Measurements from ENCODE around the gene GPBP1L1.
"Not testable (repeated sequence)": the region's sequence is repeated elsewhere in the genome, so short reads cannot be mapped to it uniquely, and the experiment has no call there.

Gene GPBP1L1, protein sequence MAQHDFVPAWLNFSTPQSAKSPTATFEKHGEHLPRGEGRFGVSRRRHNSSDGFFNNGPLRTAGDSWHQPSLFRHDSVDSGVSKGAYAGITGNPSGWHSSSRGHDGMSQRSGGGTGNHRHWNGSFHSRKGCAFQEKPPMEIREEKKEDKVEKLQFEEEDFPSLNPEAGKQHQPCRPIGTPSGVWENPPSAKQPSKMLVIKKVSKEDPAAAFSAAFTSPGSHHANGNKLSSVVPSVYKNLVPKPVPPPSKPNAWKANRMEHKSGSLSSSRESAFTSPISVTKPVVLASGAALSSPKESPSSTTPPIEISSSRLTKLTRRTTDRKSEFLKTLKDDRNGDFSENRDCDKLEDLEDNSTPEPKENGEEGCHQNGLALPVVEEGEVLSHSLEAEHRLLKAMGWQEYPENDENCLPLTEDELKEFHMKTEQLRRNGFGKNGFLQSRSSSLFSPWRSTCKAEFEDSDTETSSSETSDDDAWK

GRCh38 chr1:45686288-45687013, at the start of gene GPBP1L1:
TSS of gene GPBP1L1 (minus strand) at chr1:45686533. CDS start at chr1:45659087, 27,446 bp downstream.
- DNase-seq (ENCODE audit: low read depth, low spot score): peak; percentile 95

GRCh38 chr1:45730780-45731319, 44.5 kb upstream of the GPBP1L1 start:
- no peak for DNase-seq (ENCODE audit: low read depth, low spot score)

GRCh38 chr1:45730075-45730779, 43.9 kb upstream of the GPBP1L1 start:
- no peak for DNase-seq (ENCODE audit: low read depth, low spot score)

- not testable (repeated sequence) for DNase-seq (ENCODE audit: low read depth, low spot score)
Observed at GRCh38 chr1:45726007-45726406, 39.7 kb upstream of the GPBP1L1 start.

- no peak for DNase-seq (ENCODE audit: low read depth, low spot score)
Observed at GRCh38 chr1:45723248-45723930, 37.1 kb upstream of the GPBP1L1 start.

DNA sequence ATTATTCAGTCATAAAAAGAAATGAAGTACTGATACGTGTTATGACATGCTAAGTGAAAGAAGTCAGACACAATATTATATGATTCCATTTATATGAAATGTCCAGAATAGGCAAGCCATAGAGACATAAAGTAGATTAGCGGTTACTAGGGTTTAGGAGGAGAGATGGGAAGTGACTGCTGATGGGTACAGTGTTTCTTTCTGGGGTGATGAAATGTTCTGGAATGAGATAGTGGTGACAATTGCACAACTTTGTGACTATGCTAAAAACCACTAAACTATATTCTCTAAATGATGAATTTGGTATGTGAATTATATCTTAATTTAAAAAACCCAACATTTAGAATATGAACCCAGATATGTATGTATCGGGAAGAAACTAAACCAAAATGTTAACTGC, 36.5 kb upstream of the GPBP1L1 start:
- DNase-seq (ENCODE audit: low read depth, low spot score): no peak

DNA sequence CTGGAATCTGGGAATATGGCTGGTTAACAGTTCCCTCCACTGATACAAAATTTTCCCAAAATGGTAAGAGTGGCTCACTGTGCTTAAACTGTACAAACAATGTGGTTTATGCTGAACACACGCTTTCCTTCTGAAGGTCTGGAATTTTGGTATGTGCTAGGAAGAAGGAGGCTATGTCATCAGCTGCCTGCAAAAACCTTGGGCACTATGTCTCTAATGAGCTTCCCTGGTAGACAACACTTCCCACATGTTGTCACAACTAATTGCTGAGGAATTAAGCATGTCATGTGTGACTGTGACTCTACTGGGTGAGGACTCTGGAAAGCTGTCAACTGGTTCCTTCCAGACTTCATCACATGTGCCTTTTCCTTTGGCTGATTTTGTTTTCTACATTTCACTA, 34.9 kb upstream of the GPBP1L1 start:
- no peak for DNase-seq (ENCODE audit: low read depth, low spot score)

DNA sequence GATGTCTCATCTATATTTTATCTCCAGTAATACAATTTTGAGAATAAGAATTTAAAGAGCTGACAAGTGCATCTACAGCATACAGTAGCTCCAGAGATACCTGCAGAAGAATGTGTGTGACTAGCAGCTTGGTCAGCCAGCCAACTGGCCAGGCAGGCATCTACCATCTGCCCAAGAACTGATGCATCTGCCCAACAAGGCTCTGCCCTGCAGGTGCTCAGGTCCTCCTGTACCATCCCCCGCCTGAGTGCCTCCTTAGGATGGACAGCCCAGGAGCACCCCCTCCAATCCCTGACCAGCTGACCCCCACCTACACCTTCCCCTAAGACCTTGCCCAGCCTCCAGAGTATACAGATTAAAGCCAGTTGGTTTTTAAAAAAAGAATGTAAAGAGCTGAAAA, 32.0 kb upstream of the GPBP1L1 start:
- DNase-seq (ENCODE audit: low read depth, low spot score): no peak

GRCh38 chr1:45717386-45717785, 31.1 kb upstream of the GPBP1L1 start:
- DNase-seq (ENCODE audit: low read depth, low spot score): not testable (repeated sequence)

GRCh38 chr1:45716700-45717099, 30.4 kb upstream of the GPBP1L1 start:
- no peak for DNase-seq (ENCODE audit: low read depth, low spot score)

- no peak for DNase-seq (ENCODE audit: low read depth, low spot score)
Observed at GRCh38 chr1:45713711-45714110, 27.4 kb upstream of the GPBP1L1 start.

GRCh38 chr1:45704637-45705036, 18.3 kb upstream of the GPBP1L1 start:
- DNase-seq (ENCODE audit: low read depth, low spot score): no peak

- DNase-seq (ENCODE audit: low read depth, low spot score): no peak
Observed at GRCh38 chr1:45694823-45695222, 8.5 kb upstream of the GPBP1L1 start.

GRCh38 chr1:45693811-45694210, 7.5 kb upstream of the GPBP1L1 start:
- not testable (repeated sequence) for DNase-seq (ENCODE audit: low read depth, low spot score)

DNA sequence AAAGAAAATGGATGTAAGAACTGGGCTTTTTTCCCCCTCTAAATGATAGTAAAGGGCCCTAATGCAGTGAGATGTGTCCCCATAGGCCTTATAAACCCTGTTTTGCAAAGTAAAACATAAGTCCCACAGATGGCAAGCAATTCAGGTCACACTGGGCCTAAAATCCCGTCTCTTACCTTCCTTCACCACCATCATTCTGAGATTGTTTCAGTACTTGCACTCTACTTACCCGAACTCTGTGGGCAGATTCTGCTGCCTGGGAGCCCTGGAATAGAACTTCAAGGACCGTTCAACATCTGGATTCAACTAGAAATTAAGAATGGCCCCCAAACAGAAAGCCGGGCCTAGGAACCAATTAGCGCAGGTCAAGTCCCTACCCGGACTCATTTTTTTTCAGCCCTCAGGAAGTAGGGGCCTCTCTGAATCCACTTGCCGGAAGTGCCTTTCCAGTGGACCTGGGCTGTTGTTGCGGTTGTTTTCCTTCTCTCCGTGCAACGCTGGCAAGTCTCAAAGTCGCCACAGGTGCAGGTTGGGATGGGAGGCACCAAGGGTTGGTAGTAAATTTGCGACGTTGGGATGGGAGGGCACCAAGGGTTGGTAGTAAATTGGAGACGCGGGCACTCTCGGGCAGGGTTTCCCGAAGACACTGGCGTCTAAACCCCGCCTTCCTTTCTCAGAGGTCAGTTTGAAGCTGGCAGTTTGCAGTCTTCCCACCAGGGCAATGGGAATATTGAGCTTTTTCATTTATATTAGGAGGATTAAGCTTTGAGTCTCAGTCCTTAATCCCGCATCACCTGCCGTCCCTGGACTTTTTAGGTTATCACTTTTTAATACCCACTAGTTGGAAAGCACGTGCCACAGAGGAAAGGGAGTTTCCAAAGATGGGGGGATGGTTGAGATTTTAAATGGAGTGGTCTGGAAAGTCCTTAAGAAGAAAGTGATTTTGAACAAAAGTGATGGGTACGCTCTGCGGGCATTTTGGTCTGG, 1.7 kb upstream of the GPBP1L1 start, which contains the start of gene TMEM69:
TSS of gene TMEM69 (plus strand) at position 428 of the 987 bp plus-strand sequence. CDS start 2,888 bp downstream, outside the sequence.
- peak; percentile 47 for DNase-seq (ENCODE audit: low read depth, low spot score)

- peak; percentile 94 for DNase-seq (ENCODE audit: low read depth, low spot score)
Observed at GRCh38 chr1:45687014-45687753, 851 bp upstream of the GPBP1L1 start.

DNA sequence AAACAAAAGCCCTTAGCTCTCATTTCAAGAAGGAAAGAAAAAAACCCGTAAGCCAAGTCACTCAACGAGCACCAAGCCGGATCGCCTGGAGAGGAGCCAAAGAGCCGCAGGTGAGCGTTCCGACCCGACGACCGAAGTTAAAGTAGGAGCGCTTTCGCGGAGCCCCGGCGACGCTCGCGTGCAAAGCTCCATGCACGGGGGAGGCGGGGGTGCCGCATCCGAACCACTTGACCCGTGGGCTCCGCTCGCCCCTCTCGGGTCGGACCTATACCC, 382 bp downstream of the GPBP1L1 start:
- peak; percentile 44 for DNase-seq (ENCODE audit: low read depth, low spot score)

DNA sequence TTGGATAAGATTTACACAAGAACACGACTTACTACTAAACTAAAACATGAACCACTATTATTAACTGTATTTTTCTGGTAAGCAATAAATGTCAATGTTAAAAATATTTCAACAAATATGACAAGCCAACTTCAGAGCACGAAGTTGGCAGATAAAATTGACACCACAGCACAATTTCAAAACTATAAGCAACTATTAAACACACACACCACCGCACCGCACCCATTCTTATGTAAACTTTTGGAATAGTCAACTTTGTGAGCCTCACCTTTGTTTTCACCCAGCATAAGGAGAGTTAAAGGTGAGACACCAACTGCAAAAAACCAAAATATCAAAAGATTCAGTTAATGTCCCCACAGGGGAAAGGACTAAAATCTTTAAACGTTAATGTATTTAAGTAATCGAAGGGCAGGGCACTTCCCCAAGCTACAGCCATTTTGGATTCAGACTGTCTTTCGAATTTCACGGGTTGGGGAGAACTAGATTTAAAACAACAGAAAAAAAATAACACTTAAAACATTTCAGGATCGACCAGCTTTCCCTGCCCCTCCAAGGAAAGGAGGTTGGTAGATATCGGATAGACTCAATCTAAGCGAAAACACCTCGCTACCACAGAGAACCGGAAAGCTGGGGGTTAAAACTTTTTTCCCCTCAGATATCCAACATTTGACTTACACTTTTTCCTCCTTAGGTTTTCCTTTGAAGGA, 872 bp downstream of the GPBP1L1 start:
- no peak for DNase-seq (ENCODE audit: low read depth, low spot score)

DNA sequence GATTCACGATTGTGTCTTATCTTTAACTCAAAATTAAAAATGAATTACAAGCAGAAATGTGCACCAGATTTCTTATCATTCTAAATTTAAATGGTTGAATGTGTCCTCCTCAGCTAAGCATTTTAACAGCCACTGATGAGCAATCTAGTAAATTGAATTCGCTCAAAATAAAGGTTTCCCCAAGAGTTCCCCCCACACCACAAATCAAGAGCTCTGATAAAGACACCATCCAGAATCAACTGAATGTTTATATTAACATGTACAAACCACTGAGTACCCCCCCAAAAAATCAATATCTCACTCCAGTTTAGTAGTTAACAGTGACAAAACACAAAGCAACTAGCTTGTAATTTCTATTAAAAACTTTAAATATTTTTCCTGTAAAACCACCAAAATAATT, 1.9 kb downstream of the GPBP1L1 start:
- no peak for DNase-seq (ENCODE audit: low read depth, low spot score)
